ENCODE results near the gene CCDC183. TPM values are rescaled to one million over a fixed set of nuclear protein-coding genes. Genes with fewer than 3 reads are reported as not detected.
A peak's percentile ranks its signal among the peaks of the same experiment; 100 is the strongest.

Gene CCDC183
- total RNA-seq, 2 experiments from 2014 or later: 0.88 to 1.3 TPM

DNA sequence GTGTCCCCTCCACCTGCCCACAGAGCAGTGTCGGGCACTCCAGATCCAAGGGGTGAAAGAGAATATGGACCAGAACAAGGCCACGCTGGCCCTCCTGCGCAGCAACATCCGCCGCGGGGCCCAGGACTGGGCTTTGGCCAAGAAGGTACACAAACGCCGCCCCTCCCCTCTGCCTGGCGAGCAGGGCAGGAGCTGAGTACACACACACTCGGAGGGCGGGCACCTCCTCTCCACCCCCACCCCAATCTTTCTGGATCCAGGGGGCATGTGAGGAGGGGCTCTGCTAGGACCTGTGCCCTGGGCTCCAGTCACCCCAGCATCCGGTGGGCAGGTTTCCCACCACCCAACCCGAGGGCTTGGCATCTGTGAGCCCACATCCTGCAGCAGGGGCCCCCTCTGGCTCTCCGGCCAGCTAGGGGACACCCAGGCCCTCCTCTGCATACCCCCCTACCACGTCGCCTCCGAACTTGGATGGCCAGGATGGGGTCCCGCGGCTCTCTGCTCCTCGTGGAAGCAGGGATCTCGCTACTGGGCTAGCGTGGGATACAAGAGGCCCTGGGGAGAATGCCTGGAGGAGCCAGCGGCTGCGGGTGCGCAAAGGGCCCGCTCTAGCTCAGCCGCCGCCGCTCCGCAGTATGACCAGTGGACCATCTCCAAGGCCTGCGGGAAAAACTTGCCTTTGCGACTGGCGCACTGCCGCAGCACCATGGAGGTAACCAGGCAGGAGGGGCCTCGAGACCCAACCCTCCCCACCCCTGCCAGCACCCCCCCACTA lies 3.1 kb downstream of the CCDC183 start:
- Histone ChIP-seq H3K9me2 (ENCODE audit: insufficient read depth, low read length) (no peaks in the 10 kb centered on the region), H3K79me2 (ENCODE audit: insufficient read depth, low read depth, low read length) (no peaks in the 10 kb centered on the region), H2AFZ (ENCODE audit: low read length) (no peak overlapping the region; the same call in 1 of the 2 replicates), H3K4me1 (ENCODE audit: insufficient read depth, low read length, poor library complexity, severe bottlenecking) (peaks cover 46% of the 10 kb centered on the region), H4K20me1 (ENCODE audit: insufficient read depth, low read length) (no peaks in the 10 kb centered on the region), H3K4me3 (ENCODE audit: low read depth, low read length, poor library complexity, severe bottlenecking) (peak overlapping the region; percentile 62), H3K36me3 (ENCODE audit: insufficient read depth, low read length) (no peaks in the 10 kb centered on the region), H3K9me3 (ENCODE audit: low read length) (no peaks in the 10 kb centered on the region), H3K4me2 (ENCODE audit: low read length) (peak overlapping the region; percentile 72), H3K27ac (ENCODE audit: low read depth, low read length, poor library complexity, severe bottlenecking) (no peak overlapping the region)
- DNase-seq (ENCODE audit: low spot score): no peak
- ChIA-PET POLR2A (interaction anchor here (0.7 to 1.1 kb wide), 2 partner anchors 22 to 327 kb away, joined by 4 to 8 read pairs; no protein-coding TSS in a partner anchor), CTCF (ENCODE audit: unreplicated experiment) (no interaction called here)
- no peak for TF ChIP-seq EZH2phosphoT487 (IDR thresholded peaks at IDR 0.05; ENCODE audit: borderline replicate concordance, low read depth, low read length)
- no peak for TF ChIP-seq CTCF (conservative IDR thresholded peaks at IDR 0.05; ENCODE audit: low read length)
- intact Hi-C loops (cut with micrococcal nuclease; ENCODE audit: unreplicated experiment): no loop called here
- BruUV-seq (replicated peaks): no TSS peak

- H3K27ac ChIP-seq (ENCODE audit: low read depth, low read length, poor library complexity, severe bottlenecking): no peak overlapping the region
- H2AFZ ChIP-seq (ENCODE audit: low read length): no peak overlapping the region; the same call in 1 of the 2 replicates
- peak overlapping the region; percentile 72 for H3K4me2 ChIP-seq (ENCODE audit: low read length)
- peaks cover 46% of the 10 kb centered on the region for H3K4me1 ChIP-seq (ENCODE audit: insufficient read depth, low read length, poor library complexity, severe bottlenecking)
- no peaks in the 10 kb centered on the region for H3K79me2 ChIP-seq (ENCODE audit: insufficient read depth, low read depth, low read length)
- intact Hi-C loops (cut with micrococcal nuclease; ENCODE audit: unreplicated experiment): no loop called here
- no peaks in the 10 kb centered on the region for H3K9me2 ChIP-seq (ENCODE audit: insufficient read depth, low read length)
- ChIA-PET CTCF (ENCODE audit: unreplicated experiment) (interaction anchor here (0.7 kb wide), 1 partner anchor 36 kb away, joined by 3 read pairs; no protein-coding TSS in a partner anchor), POLR2A (interaction anchor here (0.6 to 1.1 kb wide), 3 partner anchors 21 to 401 kb away, joined by 4 to 8 read pairs (median 4); no protein-coding TSS in a partner anchor)
- H3K9me3 ChIP-seq (ENCODE audit: low read length): no peaks in the 10 kb centered on the region
- H3K4me3 ChIP-seq (ENCODE audit: low read depth, low read length, poor library complexity, severe bottlenecking): peak overlapping the region; percentile 62
- peak; percentile 84 for DNase-seq (ENCODE audit: low spot score)
- H3K36me3 ChIP-seq (ENCODE audit: insufficient read depth, low read length): no peaks in the 10 kb centered on the region
- no peaks in the 10 kb centered on the region for H4K20me1 ChIP-seq (ENCODE audit: insufficient read depth, low read length)
- no peak for TF ChIP-seq CTCF (conservative IDR thresholded peaks at IDR 0.05; ENCODE audit: low read length)
- TF ChIP-seq EZH2phosphoT487 (IDR thresholded peaks at IDR 0.05; ENCODE audit: borderline replicate concordance, low read depth, low read length): no peak
- no TSS peak for BruUV-seq (replicated peaks)
These were observed 3.9 kb downstream of the CCDC183 start for GRCh38 chr9:136799854-136800657.

Data from OCI-LY7 (cell line).